ENCODE data around the gene DYRK1A.

The DYRK1A gene

GRCh38 chr21:37534431-37534830 is 167.9 kb downstream of the DYRK1A start:
- no peaks in the 10 kb centered on the region for H3K27me3 ChIP-seq (ENCODE audit: low read length)
- no peak overlapping the region for H3K9ac ChIP-seq (ENCODE audit: low read length)
- H2AFZ ChIP-seq (ENCODE audit: low read depth, low read length, severe bottlenecking) = no peak overlapping the region
- H4K20me1 ChIP-seq (ENCODE audit: low read depth, low read length) = no peaks in the 10 kb centered on the region
- no peak for TF ChIP-seq EZH2phosphoT487 (conservative IDR thresholded peaks at IDR 0.05; ENCODE audit: low read length)
- TF ChIP-seq CTCF (IDR thresholded peaks at IDR 0.05; ENCODE audit: insufficient read depth, low read length, poor library complexity, severe bottlenecking) = no peak
- H3K79me2 ChIP-seq (ENCODE audit: insufficient read depth, low read length) = no peaks in the 10 kb centered on the region
- H3K4me2 ChIP-seq (ENCODE audit: low read depth, low read length, poor library complexity, severe bottlenecking) = no peak overlapping the region
- H3K36me3 ChIP-seq (ENCODE audit: low read length) = no peaks in the 10 kb centered on the region
- no peaks in the 10 kb centered on the region for H3K9me2 ChIP-seq (replicated peaks; ENCODE audit: insufficient read depth, low read length)
- H3K9me3 ChIP-seq (ENCODE audit: insufficient read depth, low read length) = no peaks in the 10 kb centered on the region
- no peaks in the 10 kb centered on the region for H3F3A ChIP-seq (ENCODE audit: insufficient read depth)
- no peak overlapping the region for H3K27ac ChIP-seq (ENCODE audit: low read depth, low read length)
- H3K4me3 ChIP-seq (ENCODE audit: insufficient read depth, low read length, poor library complexity, severe bottlenecking) = no peak overlapping the region

- H3K27ac ChIP-seq (ENCODE audit: low read depth, low read length) = no peak overlapping the region
- H3K79me2 ChIP-seq (ENCODE audit: insufficient read depth, low read length) = no peaks in the 10 kb centered on the region
- H2AFZ ChIP-seq (ENCODE audit: low read depth, low read length, severe bottlenecking) = no peak overlapping the region
- no peak overlapping the region for H3K4me3 ChIP-seq (ENCODE audit: insufficient read depth, low read length, poor library complexity, severe bottlenecking)
- H3K4me2 ChIP-seq (ENCODE audit: low read depth, low read length, poor library complexity, severe bottlenecking) = no peak overlapping the region
- no peak overlapping the region for H3K9ac ChIP-seq (ENCODE audit: low read length)
- no peaks in the 10 kb centered on the region for H3F3A ChIP-seq (ENCODE audit: insufficient read depth)
- TF ChIP-seq EZH2phosphoT487 (conservative IDR thresholded peaks at IDR 0.05; ENCODE audit: low read length) (no peak), CTCF (IDR thresholded peaks at IDR 0.05; ENCODE audit: insufficient read depth, low read length, poor library complexity, severe bottlenecking) (no peak)
- H3K9me2 ChIP-seq (replicated peaks; ENCODE audit: insufficient read depth, low read length) = no peaks in the 10 kb centered on the region
- no peaks in the 10 kb centered on the region for H3K9me3 ChIP-seq (ENCODE audit: insufficient read depth, low read length)
- H3K27me3 ChIP-seq (ENCODE audit: low read length) = no peaks in the 10 kb centered on the region
- no peaks in the 10 kb centered on the region for H4K20me1 ChIP-seq (ENCODE audit: low read depth, low read length)
- no peaks in the 10 kb centered on the region for H3K36me3 ChIP-seq (ENCODE audit: low read length)
Observed at GRCh38 chr21:37535130-37535529, 168.6 kb downstream of the DYRK1A start.

- no peak overlapping the region for H2AFZ ChIP-seq (ENCODE audit: low read depth, low read length, severe bottlenecking)
- no peak overlapping the region for H3K4me2 ChIP-seq (ENCODE audit: low read depth, low read length, poor library complexity, severe bottlenecking)
- no peak overlapping the region for H3K27ac ChIP-seq (ENCODE audit: low read depth, low read length)
- no peaks in the 10 kb centered on the region for H3K27me3 ChIP-seq (ENCODE audit: low read length)
- no peak for TF ChIP-seq EZH2phosphoT487 (conservative IDR thresholded peaks at IDR 0.05; ENCODE audit: low read length)
- no peak for TF ChIP-seq CTCF (IDR thresholded peaks at IDR 0.05; ENCODE audit: insufficient read depth, low read length, poor library complexity, severe bottlenecking)
- no peaks in the 10 kb centered on the region for H3K79me2 ChIP-seq (ENCODE audit: insufficient read depth, low read length)
- H3K36me3 ChIP-seq (ENCODE audit: low read length) = no peaks in the 10 kb centered on the region
- no peak overlapping the region for H3K4me3 ChIP-seq (ENCODE audit: insufficient read depth, low read length, poor library complexity, severe bottlenecking)
- H3F3A ChIP-seq (ENCODE audit: insufficient read depth) = no peaks in the 10 kb centered on the region
- H4K20me1 ChIP-seq (ENCODE audit: low read depth, low read length) = no peaks in the 10 kb centered on the region
- H3K9me3 ChIP-seq (ENCODE audit: insufficient read depth, low read length) = no peaks in the 10 kb centered on the region
- no peak overlapping the region for H3K9ac ChIP-seq (ENCODE audit: low read length)
- H3K9me2 ChIP-seq (replicated peaks; ENCODE audit: insufficient read depth, low read length) = no peaks in the 10 kb centered on the region
Observed at GRCh38 chr21:37535672-37536071, 169.1 kb downstream of the DYRK1A start.
